GM21717 (cell line): ENCODE measurements around the gene SAA1.
A peak's percentile ranks its signal among the peaks of the same experiment; 100 is the strongest.

Source experiments
- ATAC-seq: cut with Tn5 transposase; IDR thresholded peaks from one replicate; pipeline ENCODE4 v1.9.1; 2021; ENCODE audit warnings: mild to moderate bottlenecking, moderate library complexity; ENCODE audit not compliant: unreplicated experiment

SAA1 gene

GRCh38 chr11:18307461-18308139 lies 41.5 kb downstream of the SAA1 start:
- no peak for ATAC-seq

- no peak for ATAC-seq
Measured at GRCh38 chr11:18308242-18308641, 42.2 kb downstream of the SAA1 start.

GRCh38 chr11:18309691-18310090 lies 43.6 kb downstream of the SAA1 start:
- ATAC-seq, result no peak

DNA sequence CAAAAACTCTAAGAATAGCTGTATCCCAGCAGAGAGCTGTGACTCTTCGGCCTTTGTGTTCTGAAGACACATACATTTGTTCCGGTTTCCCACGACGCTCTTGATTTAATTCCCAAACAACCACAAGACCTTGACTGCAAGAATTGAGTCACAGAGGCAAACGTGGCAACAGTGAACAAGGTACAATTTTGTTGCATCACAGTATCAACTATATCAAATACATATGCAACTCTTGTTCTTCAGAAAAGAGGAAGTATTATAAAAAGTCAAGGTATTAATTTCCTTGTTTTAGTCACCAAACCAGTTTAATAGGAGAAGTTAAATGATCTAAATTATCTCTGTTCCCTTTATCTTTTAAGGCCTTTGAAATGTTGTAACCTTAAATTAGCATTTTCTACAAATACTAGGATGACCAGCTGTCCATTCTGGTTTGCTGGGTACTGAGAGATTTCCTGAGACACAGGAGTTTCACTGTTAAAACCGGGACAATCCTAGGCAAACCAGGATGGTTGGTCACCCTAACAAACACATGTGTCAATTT lies 44.8 kb downstream of the SAA1 start:
- peak; percentile 51 for ATAC-seq

DNA sequence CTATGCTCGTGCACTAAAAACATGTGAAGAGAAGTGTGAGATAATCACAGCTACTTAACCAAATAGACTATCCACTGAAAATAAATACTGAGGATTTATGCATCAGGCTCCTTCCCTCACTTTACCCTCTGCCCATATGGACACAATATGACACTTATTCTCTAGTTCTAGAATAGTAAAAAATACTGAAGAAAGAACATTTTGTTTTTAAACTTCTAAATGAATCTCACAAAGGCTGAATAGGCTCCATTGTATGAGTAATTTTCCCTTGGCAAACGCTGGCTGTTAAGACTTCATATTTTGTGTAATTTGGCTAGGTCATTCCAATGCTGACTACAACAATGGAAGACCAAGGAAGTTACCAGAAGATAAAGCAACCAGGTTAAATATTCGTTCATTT lies 45.9 kb downstream of the SAA1 start:
- no peak for ATAC-seq

- no peak for ATAC-seq
Measured at GRCh38 chr11:18312663-18313420, 46.8 kb downstream of the SAA1 start.

- no peak for ATAC-seq
Measured at GRCh38 chr11:18313965-18314763, 48.1 kb downstream of the SAA1 start.

DNA sequence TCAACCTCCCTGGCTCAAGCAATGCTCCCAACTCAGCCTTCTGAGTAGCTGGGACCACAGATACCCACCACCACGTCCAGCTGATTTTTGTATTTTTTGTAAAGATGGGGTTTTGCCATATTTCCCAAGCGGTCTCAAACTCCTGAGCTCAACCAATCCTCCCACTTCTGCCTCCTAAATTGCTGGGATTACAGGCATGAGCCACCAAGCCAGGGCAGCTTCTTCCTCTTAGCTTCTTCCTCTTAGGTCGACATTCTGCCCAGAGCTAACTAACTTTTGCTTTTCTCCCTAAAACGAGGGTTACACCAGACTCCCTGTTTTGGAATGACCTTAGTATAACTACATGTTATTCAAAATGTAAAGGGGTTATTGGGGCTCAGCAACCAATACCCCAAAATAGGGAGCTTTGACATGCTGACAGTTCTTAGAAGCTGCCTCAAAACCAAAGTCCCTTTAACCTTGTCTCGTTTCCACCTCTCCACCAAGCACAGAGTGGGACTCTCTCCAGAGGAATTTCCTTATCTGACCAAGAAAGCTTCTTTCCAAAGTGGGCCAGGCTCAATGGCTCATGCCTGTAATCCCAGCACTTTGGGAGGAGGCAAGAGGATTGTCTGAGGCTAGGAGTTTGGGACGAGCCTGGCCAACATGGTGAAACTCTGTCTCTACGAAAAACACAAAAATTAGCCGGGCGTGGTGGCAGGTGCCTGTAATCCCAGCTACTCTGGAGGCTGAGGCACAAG lies 48.9 kb downstream of the SAA1 start:
- no peak for ATAC-seq

- ATAC-seq, result no peak
Measured at GRCh38 chr11:18315893-18316292, 49.8 kb downstream of the SAA1 start.

DNA sequence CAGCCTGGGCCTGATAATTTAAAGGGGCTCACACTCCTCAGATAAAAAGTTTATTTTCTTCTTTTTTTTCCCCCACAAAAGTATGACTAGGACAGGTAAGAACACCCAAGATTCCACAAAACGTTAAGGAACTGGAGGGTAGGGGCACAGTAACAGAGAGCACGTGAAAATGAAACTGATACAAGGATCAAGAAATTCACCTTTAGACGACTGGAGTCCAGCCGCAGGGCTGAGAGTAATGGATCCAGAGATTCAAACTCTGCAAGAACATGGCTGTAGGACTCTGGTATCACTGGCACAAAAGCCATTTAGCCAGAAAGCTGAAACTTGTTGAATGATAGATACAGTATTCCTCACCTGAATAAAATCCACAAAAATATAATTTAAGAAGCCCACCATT lies 51.5 kb downstream of the SAA1 start:
- ATAC-seq, result no peak
